H1 (cell line): Measurements from ENCODE around the gene GALNT11. TPM values are rescaled to one million over a fixed set of nuclear protein-coding genes. Genes with fewer than 3 reads are reported as not detected.

Experiments
- CTCF ChIA-PET: fragments of 300-600 bp; sonication (Branson Sonifier 250); formaldehyde crosslinking; loops from one replicate; lab custom pipeline; 2021; ENCODE audit not compliant: partially characterized antibody; lab: Charles Lee
- POLR2A ChIA-PET: fragments of 300-600 bp; sonication (Branson Sonifier 250); formaldehyde crosslinking; loops from one replicate; lab custom pipeline; 2021; ENCODE audit warnings: inconsistent platforms; ENCODE audit not compliant: partially characterized antibody; lab: Charles Lee
- DNase-seq, 2 experiments: peaks; one replicate each; pipeline versions ENCODE4 v3.0.0 to v3.0.0-alpha.2; 2010 to 2022; ENCODE audit warnings: low spot score in 2 of 2, low read depth in 1 of 2, mixed read lengths in 1 of 2
- FAIRE-seq: peaks from 2 replicates; lab custom pipeline; 2011; peaks lifted over from hg19 to GRCh38; lab: Jason Lieb, UNC
- H2AFZ ChIP-seq: 2 replicates; pipeline ENCODE4 v1.8.1; 2012; ENCODE audit warnings: low read length, inconsistent platforms
- H2AK5ac ChIP-seq: 2 replicates; pipeline ENCODE4 v1.6.1; 2013; ENCODE audit warnings: low read depth, low read length
- H2BK120ac ChIP-seq: replicated peaks from 2 replicates; pipeline ENCODE3; 2013; ENCODE audit warnings: low read depth, low read length, inconsistent platforms
- H2BK12ac ChIP-seq: 2 replicates; pipeline ENCODE4 v1.6.1; 2013; ENCODE audit warnings: low read depth, low read length
- H2BK15ac ChIP-seq: 2 replicates; pipeline ENCODE4 v1.6.1; 2013; ENCODE audit warnings: low read length
- H2BK20ac ChIP-seq: 2 replicates; pipeline ENCODE4 v1.6.1; 2013; ENCODE audit warnings: low read length
- H2BK5ac ChIP-seq: 2 replicates; pipeline ENCODE4 v1.6.1; 2013; ENCODE audit warnings: low read depth, low read length
- H3K14ac ChIP-seq: 2 replicates; pipeline ENCODE4 v1.6.1; 2013; ENCODE audit warnings: inconsistent platforms; ENCODE audit not compliant: insufficient read length
- H3K18ac ChIP-seq: 2 replicates; pipeline ENCODE4 v1.6.1; 2013; ENCODE audit warnings: low read length; ENCODE audit errors: extremely low read depth
- H3K23ac ChIP-seq: 2 replicates; pipeline ENCODE4 v1.6.1; 2013; ENCODE audit warnings: inconsistent platforms; ENCODE audit not compliant: insufficient read length
- H3K23me2 ChIP-seq: 2 replicates; pipeline ENCODE4 v1.6.1; 2013; ENCODE audit warnings: low read depth, low read length
- H3K27ac ChIP-seq: 2 replicates; pipeline ENCODE4 v1.6.1; 2011; ENCODE audit warnings: low read depth, low read length, inconsistent platforms
- H3K27me3 ChIP-seq, 4 experiments: replicated peaks in 1 of 4; 1 replicate in 1 of 4; 2 replicates in 3 of 4; pipeline versions ENCODE4 v1.6.1 to v1.8.1; 2011 to 2013; ENCODE audit warnings: low read length in 3 of 4, mild to moderate bottlenecking in 3 of 4, inconsistent platforms in 2 of 4, mixed read lengths in 2 of 4, moderate library complexity in 1 of 4; ENCODE audit not compliant: control insufficient read depth in 3 of 4, insufficient read depth in 3 of 4; ENCODE audit errors: extremely low read depth in 1 of 4
- H3K36me3 ChIP-seq, 4 experiments: 2 replicates each; pipeline versions ENCODE4 v1.6.1 to v1.8.1; 2011 to 2013; ENCODE audit warnings: mild to moderate bottlenecking in 4 of 4, low read length in 3 of 4, moderate library complexity in 2 of 4, control low read depth in 1 of 4, inconsistent platforms in 1 of 4; ENCODE audit not compliant: insufficient read depth in 4 of 4, control insufficient read depth in 2 of 4
- H3K4ac ChIP-seq: replicated peaks from 2 replicates; pipeline ENCODE3; 2013; ENCODE audit warnings: low read length, low read depth, mixed read lengths, inconsistent platforms; ENCODE audit not compliant: insufficient read length
- H3K4me1 ChIP-seq, 4 experiments: replicated peaks in 1 of 4; 1 replicate in 1 of 4; 2 replicates in 3 of 4; pipeline versions ENCODE4 v1.6.1 to v1.8.1; 2011 to 2013; ENCODE audit warnings: low read length in 3 of 4, inconsistent platforms in 2 of 4, mixed read lengths in 1 of 4; ENCODE audit not compliant: insufficient read depth in 4 of 4, control insufficient read depth in 3 of 4
- H3K4me2 ChIP-seq, 2 experiments: 2 replicates each; pipeline versions ENCODE4 v1.6.1 to v1.8.1; 2011 to 2013; ENCODE audit warnings: low read depth in 2 of 2, low read length in 2 of 2, control low read depth in 1 of 2, inconsistent platforms in 1 of 2, mild to moderate bottlenecking in 1 of 2; ENCODE audit not compliant: insufficient read depth in 1 of 2
- H3K4me3 ChIP-seq, 4 experiments: fragments of 200-600, 300-600 bp in 1 of 4; sonication (generic), shearing (Covaris generic), sonication (Bioruptor Twin) in 1 of 4; 2 replicates each; pipeline versions ENCODE4 v1.5.1 to v1.8.1; 2011 to 2016; ENCODE audit warnings: low read length in 4 of 4, low read depth in 3 of 4, control low read depth in 2 of 4, inconsistent platforms in 2 of 4, mild to moderate bottlenecking in 2 of 4, mixed read lengths in 1 of 4, moderate library complexity in 1 of 4; ENCODE audit not compliant: insufficient read depth in 2 of 4; ENCODE audit errors: extremely low read depth in 1 of 4
- H3K56ac ChIP-seq: replicated peaks from 2 replicates; pipeline ENCODE3; 2013; ENCODE audit warnings: low read depth, mild to moderate bottlenecking, mixed read lengths, low read length, inconsistent platforms; ENCODE audit not compliant: insufficient read length
- H3K79me1 ChIP-seq: 2 replicates; pipeline ENCODE4 v1.6.1; 2013; ENCODE audit warnings: low read depth, low read length, control low read depth
- H3K79me2 ChIP-seq, 2 experiments: 2 replicates each; pipeline versions ENCODE4 v1.6.1 to v1.8.1; 2012 to 2013; ENCODE audit warnings: low read length in 2 of 2, mild to moderate bottlenecking in 2 of 2, inconsistent platforms in 1 of 2; ENCODE audit not compliant: insufficient read depth in 2 of 2, control insufficient read depth in 1 of 2
- H3K9ac ChIP-seq, 4 experiments: replicated peaks in 1 of 4; 1 replicate in 1 of 4; 2 replicates in 3 of 4; pipeline versions ENCODE4 v1.6.1 to v1.8.1; 2011 to 2013; ENCODE audit warnings: low read depth in 3 of 4, low read length in 3 of 4, control low read depth in 2 of 4, mild to moderate bottlenecking in 2 of 4, moderate library complexity in 2 of 4, inconsistent platforms in 1 of 4; ENCODE audit errors: extremely low read depth in 1 of 4
- H3K9me3 ChIP-seq, 2 experiments: 2 replicates each; pipeline versions ENCODE4 v1.6.1 to v1.8.1; 2012 to 2013; ENCODE audit warnings: mild to moderate bottlenecking in 2 of 2, moderate library complexity in 2 of 2, control low read depth in 1 of 2, inconsistent platforms in 1 of 2, low read depth in 1 of 2, low read length in 1 of 2, mixed read lengths in 1 of 2; ENCODE audit not compliant: insufficient read depth in 2 of 2
- H4K20me1 ChIP-seq, 2 experiments: replicated peaks in 1 of 2; 2 replicates each; pipeline versions ENCODE3 to v1.8.1; 2011 to 2013; ENCODE audit warnings: inconsistent platforms in 2 of 2, low read length in 2 of 2, mild to moderate bottlenecking in 1 of 2; ENCODE audit not compliant: insufficient read depth in 2 of 2, control insufficient read depth in 1 of 2
- H4K5ac ChIP-seq: 2 replicates; pipeline ENCODE4 v1.6.1; 2013; ENCODE audit warnings: low read length, low read depth, mixed read lengths, inconsistent platforms; ENCODE audit not compliant: insufficient read length
- H4K8ac ChIP-seq: 2 replicates; pipeline ENCODE4 v1.8.0; 2013; ENCODE audit warnings: mild to moderate bottlenecking, moderate library complexity, low read length, inconsistent platforms; ENCODE audit not compliant: insufficient read depth; ENCODE audit errors: extremely low read depth
- H4K91ac ChIP-seq: replicated peaks from 2 replicates; pipeline ENCODE3; 2013; ENCODE audit warnings: low read length, mixed read lengths, inconsistent platforms; ENCODE audit not compliant: insufficient read length
- BACH1 ChIP-seq: IDR thresholded peaks from 2 replicates; pipeline ENCODE4 v1.6.1; 2012; ENCODE audit warnings: low read length, improper control_type of control experiment
- BRCA1 ChIP-seq: IDR thresholded peaks from 2 replicates; pipeline ENCODE4 v1.6.1; 2012; ENCODE audit warnings: low read depth, low read length, improper control_type of control experiment
- CEBPB ChIP-seq: IDR thresholded peaks from 2 replicates; pipeline ENCODE4 v1.6.1; 2012; ENCODE audit warnings: low read depth, low read length
- CHD1 ChIP-seq: IDR thresholded peaks from 2 replicates; pipeline ENCODE4 v1.6.1; 2012; ENCODE audit warnings: low read depth, low read length, improper control_type of control experiment
- CREB1 ChIP-seq: IDR thresholded peaks from 2 replicates; pipeline ENCODE4 v1.6.1; 2012; ENCODE audit warnings: inconsistent platforms
- E2F6 ChIP-seq: IDR thresholded peaks from 2 replicates; pipeline ENCODE4 v1.6.1; 2012; ENCODE audit warnings: inconsistent platforms
- RFX5 ChIP-seq: IDR thresholded peaks from 2 replicates; pipeline ENCODE4 v1.6.1; 2011; ENCODE audit warnings: low read depth, low read length, improper control_type of control experiment, borderline replicate concordance
- SIN3A ChIP-seq, 2 experiments: IDR thresholded peaks in 1 of 2; conservative IDR thresholded peaks in 1 of 2; 2 replicates each; pipeline ENCODE4 v1.6.1; 2011 to 2012; ENCODE audit warnings: low read length in 2 of 2, improper control_type of control experiment in 1 of 2, low read depth in 1 of 2, mild to moderate bottlenecking in 1 of 2
- SRF ChIP-seq: IDR thresholded peaks from 2 replicates; pipeline ENCODE4 v1.6.1; 2011; ENCODE audit warnings: mild to moderate bottlenecking, low read depth, low read length, moderate library complexity
- SUZ12 ChIP-seq: fragments of 200-600 bp; sonication (generic); IDR thresholded peaks from 2 replicates; pipeline ENCODE4 v1.6.1; 2012; ENCODE audit warnings: mild to moderate bottlenecking, inconsistent platforms, low read length, moderate library complexity, mixed read lengths
- TAF1 ChIP-seq: IDR thresholded peaks from 2 replicates; pipeline ENCODE4 v1.6.1; 2011; ENCODE audit warnings: mild to moderate bottlenecking, low read depth, low read length
- WGBS, 2 experiments: shearing (Covaris generic) in 1 of 2; methylation state at CpG; one replicate each; pipeline versions ENCODE4 v1.1.6 to v1.1.7; 2013 to 2015; ENCODE audit warnings: low lambda C conversion rate in 2 of 2, mixed read lengths in 2 of 2, inconsistent platforms in 1 of 2, low coverage in 1 of 2, missing lambda C conversion rate in 1 of 2; ENCODE audit not compliant: insufficient replicate concordance in 2 of 2, insufficient coverage in 1 of 2, insufficient read length in 1 of 2; ENCODE audit errors: extremely low coverage in 1 of 2, missing lambda C conversion rate in 1 of 2; 5-methylcytosine and 5-hydroxymethylcytosine counted together
- polyA plus RNA-seq, 7 experiments: library from polyadenylated mRNA; depleted of rRNA in 3 of 7; stranded (reverse) in 5 of 7; unstranded in 2 of 7; fragments of >200 nt in 5 of 7; fragments of 200-250 nt in 2 of 7; gene quantifications; 1 replicate in 5 of 7; 2 replicates in 1 of 7; 4 replicates in 1 of 7; pipeline versions ENCODE4 v1.2.1 to v1.2.3, GENCODE V29; 2011 to 2013; ENCODE audit warnings: missing spikeins in 2 of 7, mixed read lengths in 2 of 7
- total RNA-seq: library from RNA; stranded (reverse); fragmentation: NEBNext Ultra II Directional; extraction: Animal tissue kit (Norgen Biotek cat#: 25700); gene quantifications from 2 replicates; pipeline ENCODE4 v1.2.1, GENCODE V29; 2021
- TF ChIP-seq, protein P1 (sequence below), 3 experiments: IDR thresholded peaks; 1 replicate in 2 of 3; 2 replicates in 1 of 3; pipeline versions ENCODE4 v1.5.1 to v1.6.1; 2011; ENCODE audit warnings: low read length in 3 of 3, mild to moderate bottlenecking in 3 of 3, inconsistent platforms in 2 of 3, low read depth in 1 of 3, moderate library complexity in 1 of 3; ENCODE audit not compliant: insufficient read depth in 1 of 3; ENCODE audit errors: control extremely low read depth in 1 of 3

GALNT11 gene
- total and polyA plus RNA-seq, 2 of the 8 experiments (the other 6 are each of a cell fraction or from before 2014, with no cell fraction given) = 20.5 to 23.2 TPM

DNA sequence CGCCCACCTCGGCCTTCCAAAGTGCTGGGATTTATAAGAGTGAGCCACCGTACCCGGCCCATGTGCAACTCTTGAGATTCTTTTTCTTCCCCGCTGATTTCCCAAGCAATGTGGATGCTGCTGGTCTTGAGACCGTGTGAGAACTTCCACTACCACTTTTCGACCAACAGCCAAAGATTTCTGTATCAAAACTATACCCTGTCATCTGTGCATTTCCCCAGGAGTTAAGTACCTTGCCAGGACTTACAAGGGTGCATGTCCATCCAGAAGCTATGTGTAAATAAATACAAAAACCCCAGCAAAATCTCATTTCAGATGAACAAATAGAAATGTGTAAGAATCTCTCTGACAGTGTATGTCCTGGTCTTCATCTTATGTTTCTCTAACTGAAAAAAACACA, 9.9 kb upstream of the GALNT11 start:
- no peak overlapping the region for H3K14ac ChIP-seq
- H3K79me1 ChIP-seq = no peaks in the 10 kb centered on the region
- H3K4me1 ChIP-seq = no peaks in the 10 kb centered on the region
- H2BK20ac ChIP-seq = no peak overlapping the region
- H4K5ac ChIP-seq = no peak overlapping the region
- no peaks in the 10 kb centered on the region for H3K79me2 ChIP-seq
- FAIRE-seq = no peak
- H3K4me3 ChIP-seq = no peak overlapping the region
- no peak overlapping the region for H2BK5ac ChIP-seq
- ChIA-PET POLR2A (no interaction called here), CTCF (interaction anchor here (1.2 kb wide), 1 partner anchor 10 kb away, joined by 3 read pairs; no protein-coding TSS in a partner anchor)
- H4K20me1 ChIP-seq = no peaks in the 10 kb centered on the region
- H2BK12ac ChIP-seq = no peak overlapping the region
- H4K8ac ChIP-seq = no peak overlapping the region
- 83% methylated on average over 7 of the region's 7 CpGs; no CpG with 5 or more reads in 1 of the 2 experiments for WGBS, 2 experiments
- H3K18ac ChIP-seq = no peak overlapping the region
- no peaks in the 10 kb centered on the region; a peak in 1 of 4 replicates for H3K9me3 ChIP-seq
- no peak overlapping the region for H2AFZ ChIP-seq
- no peak overlapping the region for H3K4ac ChIP-seq
- no peak overlapping the region for H4K91ac ChIP-seq
- H2BK120ac ChIP-seq = no peak overlapping the region
- H3K9ac ChIP-seq = no peak overlapping the region
- no peak overlapping the region for H3K4me2 ChIP-seq
- DNase-seq = no peak
- no peak overlapping the region for H2AK5ac ChIP-seq
- no peak overlapping the region for H3K56ac ChIP-seq
- no peaks in the 10 kb centered on the region for H3K27me3 ChIP-seq
- no peaks in the 10 kb centered on the region; the same call in 1 of the 2 replicates for H3K23me2 ChIP-seq
- H3K23ac ChIP-seq = no peak overlapping the region
- no peaks in the 10 kb centered on the region for H3K36me3 ChIP-seq
- no peak overlapping the region for H2BK15ac ChIP-seq
- no peak overlapping the region for H3K27ac ChIP-seq
- no peak for TF ChIP-seq CEBPB
- TF ChIP-seq TAF1 = no peak
- TF ChIP-seq SRF = no peak
- no peak for TF ChIP-seq CREB1
- TF ChIP-seq BACH1 = no peak
- no peak for TF ChIP-seq SUZ12
- no peak for TF ChIP-seq CHD1
- TF ChIP-seq E2F6 = no peak
- TF ChIP-seq, protein P1, sequence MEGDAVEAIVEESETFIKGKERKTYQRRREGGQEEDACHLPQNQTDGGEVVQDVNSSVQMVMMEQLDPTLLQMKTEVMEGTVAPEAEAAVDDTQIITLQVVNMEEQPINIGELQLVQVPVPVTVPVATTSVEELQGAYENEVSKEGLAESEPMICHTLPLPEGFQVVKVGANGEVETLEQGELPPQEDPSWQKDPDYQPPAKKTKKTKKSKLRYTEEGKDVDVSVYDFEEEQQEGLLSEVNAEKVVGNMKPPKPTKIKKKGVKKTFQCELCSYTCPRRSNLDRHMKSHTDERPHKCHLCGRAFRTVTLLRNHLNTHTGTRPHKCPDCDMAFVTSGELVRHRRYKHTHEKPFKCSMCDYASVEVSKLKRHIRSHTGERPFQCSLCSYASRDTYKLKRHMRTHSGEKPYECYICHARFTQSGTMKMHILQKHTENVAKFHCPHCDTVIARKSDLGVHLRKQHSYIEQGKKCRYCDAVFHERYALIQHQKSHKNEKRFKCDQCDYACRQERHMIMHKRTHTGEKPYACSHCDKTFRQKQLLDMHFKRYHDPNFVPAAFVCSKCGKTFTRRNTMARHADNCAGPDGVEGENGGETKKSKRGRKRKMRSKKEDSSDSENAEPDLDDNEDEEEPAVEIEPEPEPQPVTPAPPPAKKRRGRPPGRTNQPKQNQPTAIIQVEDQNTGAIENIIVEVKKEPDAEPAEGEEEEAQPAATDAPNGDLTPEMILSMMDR (IDR thresholded peaks at IDR 0.05; ENCODE audit: control extremely low read depth in 1 of 3, insufficient read depth in 1 of 3, low read depth in 1 of 3, low read length in 3 of 3) = no peak
- no peak for TF ChIP-seq RFX5
- TF ChIP-seq SIN3A (conservative IDR thresholded peaks at IDR 0.05 in 1 of 2, IDR thresholded peaks at IDR 0.05 in 1 of 2; ENCODE audit: low read depth in 1 of 2, low read length in 2 of 2) = no peak
- no peak for TF ChIP-seq BRCA1
